Measurements from ENCODE around the gene MOB3B. TPM values are rescaled to one million over a fixed set of nuclear protein-coding genes. Genes with fewer than 3 reads are reported as not detected.

Gene MOB3B
- total RNA-seq, 2 donors from 2014 or later: 1.2 to 1.6 TPM

DNA sequence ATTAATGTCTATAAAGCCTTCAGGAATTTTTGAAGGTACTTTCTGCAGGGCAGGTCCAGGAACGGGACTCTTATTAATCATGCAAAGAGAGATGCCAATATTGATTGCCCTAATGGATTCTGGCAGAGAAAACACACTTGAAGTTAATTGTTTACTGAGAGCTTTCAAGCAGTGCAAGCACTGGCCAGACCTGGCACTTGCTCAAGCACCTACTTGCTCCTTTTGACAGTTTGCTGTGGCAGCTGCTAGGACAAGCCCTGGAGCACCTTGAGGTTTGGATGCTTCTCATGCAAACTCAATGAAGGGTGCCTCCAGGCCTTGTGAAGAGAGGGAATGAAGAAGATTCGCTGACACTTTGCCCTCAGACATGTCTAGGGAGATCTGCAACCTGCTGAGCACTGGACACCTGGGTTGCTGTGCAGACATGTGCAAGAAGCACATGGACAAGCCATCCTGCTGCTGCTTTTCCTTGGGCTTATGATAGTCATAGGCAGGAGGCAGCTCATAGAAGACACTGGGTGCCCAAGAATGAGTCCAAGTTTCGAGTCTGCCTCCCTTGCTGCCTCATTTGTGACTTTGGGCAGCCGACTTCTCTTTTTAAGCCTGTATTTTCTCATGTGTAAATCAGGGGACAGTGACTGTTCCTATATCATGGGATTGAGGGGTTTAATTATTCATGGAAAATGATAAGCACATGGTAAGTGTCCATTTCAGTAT, 143.8 kb downstream of the MOB3B start:
- no peak for DNase-seq
- ATAC-seq: no peak
- intact Hi-C loops (cut with DNase I): no loop called here

DNA sequence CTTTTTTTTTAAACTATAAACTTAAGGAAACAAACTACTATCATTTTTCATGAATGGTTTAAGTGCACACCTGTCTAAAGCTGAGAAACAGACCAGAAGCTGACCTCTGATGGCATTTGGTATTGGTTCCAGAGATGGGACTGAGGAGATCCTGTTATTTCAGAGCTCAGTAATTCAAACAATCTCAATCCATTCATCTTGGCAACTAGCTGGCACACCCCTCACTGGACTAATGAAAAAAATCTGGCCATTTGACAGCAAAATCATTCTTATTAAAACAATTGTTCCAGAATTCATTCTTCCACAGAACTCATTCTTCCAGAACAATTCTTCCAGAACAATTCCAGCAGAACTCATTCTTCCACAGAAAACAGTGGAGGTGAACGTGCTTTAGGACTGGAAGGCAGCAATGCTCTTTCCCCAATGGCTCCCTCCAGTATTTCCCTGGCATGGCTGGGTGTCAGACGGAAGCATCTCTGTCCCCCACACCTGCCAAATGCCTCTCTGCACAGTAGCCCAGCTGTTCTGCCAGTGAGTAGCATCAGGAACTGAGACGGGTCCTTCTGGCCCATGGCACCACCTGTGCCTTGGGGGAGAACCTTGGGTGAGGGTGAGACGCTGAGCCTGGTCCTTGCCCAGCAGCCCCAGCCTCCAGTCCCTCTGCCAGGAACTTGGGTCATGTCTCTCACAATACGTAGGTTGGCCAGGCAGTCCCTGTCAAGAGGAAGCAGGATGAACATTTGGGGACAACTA, 145.2 kb downstream of the MOB3B start:
- DNase-seq (no peak), ATAC-seq (no peak)
- intact Hi-C loops (cut with DNase I): no loop called here

DNA sequence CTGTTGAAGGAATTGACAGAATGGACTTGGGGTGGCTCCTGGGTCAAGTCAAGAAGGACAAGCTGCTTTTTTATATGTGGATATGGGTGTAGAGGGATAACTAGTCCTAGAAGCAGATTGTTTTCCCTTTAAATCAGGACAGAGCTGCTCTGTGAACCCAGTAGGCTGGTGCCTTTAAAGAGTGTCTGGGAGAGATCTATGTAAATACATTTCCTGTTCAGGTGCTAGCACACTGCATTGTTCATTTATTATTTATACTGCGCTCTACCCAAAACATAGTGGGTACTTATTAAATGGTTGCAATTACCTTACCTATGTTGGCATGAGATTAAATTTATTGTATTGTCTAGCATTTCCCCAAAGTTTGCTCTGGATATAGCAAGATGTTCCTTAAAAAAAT, 146.1 kb downstream of the MOB3B start:
- DNase-seq: no peak
- intact Hi-C loops (cut with DNase I): no loop called here
- no peak for ATAC-seq

DNA sequence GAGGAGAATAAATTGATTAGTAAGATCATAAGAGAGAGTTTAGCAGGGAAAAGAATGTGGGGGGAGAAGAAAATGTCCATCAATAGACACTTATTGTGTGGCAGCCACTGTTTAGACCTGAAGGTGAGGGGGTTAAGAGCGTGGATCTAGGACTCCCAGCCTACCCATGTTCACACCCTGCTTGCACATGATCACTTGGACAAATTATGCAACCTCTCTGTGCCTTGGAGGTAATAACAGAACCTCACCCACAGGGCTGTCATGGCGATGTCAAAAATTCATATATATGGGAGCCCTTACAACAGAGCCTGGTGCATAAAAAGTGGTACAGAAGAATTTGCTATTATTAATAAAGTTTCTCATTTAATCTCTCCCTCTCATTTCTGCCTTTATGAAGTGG, 146.6 kb downstream of the MOB3B start:
- ATAC-seq (no peak), DNase-seq (no peak)
- intact Hi-C loops (cut with DNase I): no loop called here

DNA sequence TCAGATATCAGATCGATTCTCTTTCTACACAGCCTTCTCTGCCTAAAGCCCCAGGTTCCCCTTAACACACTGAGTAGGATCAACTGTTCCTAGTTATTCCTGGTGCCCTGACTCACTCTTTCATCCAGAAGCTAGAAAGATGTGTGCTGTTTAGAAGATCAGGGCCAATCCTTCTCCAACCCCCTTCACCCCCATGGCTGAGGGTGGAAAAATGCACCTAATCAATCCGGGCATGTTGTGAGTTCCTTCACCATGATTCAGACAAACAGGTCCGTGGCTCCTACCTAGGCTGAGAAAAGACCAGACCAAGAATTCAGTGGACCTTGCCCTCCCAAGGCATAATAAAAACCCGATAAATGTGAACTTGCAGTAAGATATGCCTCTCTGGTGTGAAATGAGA, 147.3 kb downstream of the MOB3B start:
- intact Hi-C loops (cut with DNase I): no loop called here
- DNase-seq (no peak), ATAC-seq (no peak)

DNA sequence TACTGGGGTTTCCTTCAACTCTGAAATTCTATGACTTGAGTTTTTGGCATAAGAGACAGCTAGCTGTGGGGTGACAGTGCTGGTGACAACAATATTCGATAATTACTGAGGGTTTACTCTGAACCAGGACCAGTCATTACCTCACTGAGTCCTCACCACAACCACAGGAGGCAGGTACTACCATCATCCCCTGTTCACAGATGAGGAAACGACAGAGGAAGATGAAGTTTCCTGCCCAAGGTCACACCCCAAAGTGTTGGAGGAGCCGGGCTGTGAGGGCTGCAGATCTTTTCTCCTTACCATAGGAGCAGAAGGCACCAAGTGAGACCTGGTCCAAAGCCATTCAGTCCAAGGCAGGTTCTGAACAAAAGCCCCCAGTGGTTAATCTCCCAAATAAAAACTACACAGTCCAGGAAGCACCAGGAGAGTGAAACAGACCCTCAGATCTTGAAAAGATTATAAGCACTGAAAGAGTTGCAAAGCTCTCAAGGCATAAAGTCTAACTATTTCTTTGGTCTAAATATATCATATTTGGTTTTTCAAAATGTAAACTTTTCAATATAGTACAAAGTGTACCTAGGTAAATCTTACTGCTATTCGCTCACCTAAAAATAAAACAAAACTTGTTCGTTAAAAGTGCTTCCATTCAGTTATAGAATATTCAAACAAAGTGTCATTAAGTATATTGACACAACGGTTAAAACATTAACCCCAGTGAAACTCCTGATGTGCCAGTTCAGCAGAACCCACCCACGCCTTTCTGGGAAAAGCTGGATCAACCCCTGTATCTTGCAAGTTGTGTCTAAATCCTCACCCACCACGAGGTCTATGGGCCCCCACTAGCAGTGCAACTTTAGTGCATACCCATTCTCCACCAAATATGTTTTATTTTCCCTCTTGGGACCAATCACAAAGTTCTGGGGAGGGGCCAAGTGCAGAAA, 150.0 kb downstream of the MOB3B start:
- intact Hi-C loops (cut with DNase I): no loop called here
- ATAC-seq (no peak), DNase-seq (no peak)

DNA sequence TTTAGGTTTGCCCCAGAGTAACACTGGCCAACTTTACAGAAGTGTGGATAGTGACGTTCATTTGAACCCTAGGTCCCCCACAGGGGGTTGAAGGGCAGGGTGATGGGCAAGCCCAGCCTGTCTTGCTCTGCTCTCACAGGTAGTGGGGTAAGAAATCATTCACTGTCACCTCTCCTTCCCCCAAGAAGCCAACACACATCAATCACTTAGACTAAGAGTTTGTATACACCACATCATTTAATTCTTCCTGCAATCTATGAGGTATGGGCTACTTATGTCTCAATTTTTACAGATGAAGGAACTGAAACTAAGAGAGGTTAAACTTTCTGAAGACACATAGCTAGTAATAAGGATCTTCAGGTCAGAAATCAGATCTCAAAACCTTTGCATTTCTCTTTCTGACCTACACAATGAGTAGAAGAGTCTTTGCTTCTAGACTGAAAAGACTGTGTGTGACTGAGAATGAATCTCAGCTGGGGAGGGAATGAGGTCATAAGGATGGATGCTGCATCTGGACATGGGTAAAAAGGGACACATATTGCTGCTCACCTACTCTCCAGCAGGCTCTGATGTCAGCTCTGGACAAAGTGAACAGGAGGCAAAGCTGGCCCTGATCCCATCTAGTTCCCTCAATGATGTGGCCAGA, 151.7 kb downstream of the MOB3B start:
- DNase-seq (no peak), ATAC-seq (no peak)
- intact Hi-C loops (cut with DNase I): no loop called here

DNA sequence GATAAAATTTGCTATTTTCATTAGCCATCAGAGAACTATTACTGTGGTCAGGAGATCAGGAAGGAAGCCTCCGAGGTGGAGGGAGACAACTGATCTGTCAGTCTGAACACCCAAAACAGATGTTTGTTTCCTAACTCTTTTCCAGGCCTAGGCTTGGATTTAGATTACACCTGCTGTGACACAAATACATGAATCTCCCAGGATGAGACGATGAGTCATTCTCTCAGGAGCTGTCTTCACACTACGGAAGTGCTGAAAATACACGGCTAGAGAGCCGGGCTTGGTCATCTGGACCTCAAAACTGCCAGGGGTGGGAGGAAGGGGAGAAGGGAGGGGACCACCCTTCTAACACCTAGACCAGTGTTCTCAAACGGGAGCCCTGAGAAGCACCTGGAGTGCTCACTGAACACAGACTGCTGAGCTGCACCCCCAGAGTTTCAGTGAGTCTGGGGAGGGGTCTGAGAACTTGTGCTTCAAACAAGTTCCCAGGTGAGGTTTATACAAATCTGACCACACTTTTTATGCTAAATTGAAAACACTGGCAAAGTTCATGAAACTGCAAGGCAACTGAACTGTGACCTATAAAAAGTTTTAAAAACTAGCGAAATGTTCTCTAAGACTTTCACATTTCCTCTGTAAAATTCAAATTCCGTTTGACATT, 152.3 kb downstream of the MOB3B start:
- DNase-seq (no peak), ATAC-seq (peak in 1 of 2 donors; percentile 22)
- intact Hi-C loops (cut with DNase I): no loop called here

DNA sequence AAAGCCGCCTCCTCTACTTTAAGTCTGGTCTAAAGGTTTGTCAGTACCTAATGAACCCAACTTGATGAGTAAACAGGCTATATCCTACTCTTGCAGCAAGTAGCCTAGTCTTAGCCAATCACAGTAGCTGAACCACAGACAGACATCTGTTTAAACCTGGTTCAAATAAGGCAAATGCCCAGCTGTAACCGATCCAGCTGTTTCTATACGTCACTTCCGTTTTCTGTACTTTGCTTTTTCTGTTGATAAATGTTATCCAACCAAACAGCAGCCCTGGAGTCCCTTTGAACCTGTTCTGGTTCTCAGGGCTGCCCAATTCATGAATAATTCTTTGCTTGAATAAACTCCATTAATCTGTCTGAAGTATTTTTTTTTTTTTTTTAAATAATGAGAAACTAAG, 155.8 kb downstream of the MOB3B start:
- no peak for ATAC-seq
- intact Hi-C loops (cut with DNase I): no loop called here
- no peak for DNase-seq

DNA sequence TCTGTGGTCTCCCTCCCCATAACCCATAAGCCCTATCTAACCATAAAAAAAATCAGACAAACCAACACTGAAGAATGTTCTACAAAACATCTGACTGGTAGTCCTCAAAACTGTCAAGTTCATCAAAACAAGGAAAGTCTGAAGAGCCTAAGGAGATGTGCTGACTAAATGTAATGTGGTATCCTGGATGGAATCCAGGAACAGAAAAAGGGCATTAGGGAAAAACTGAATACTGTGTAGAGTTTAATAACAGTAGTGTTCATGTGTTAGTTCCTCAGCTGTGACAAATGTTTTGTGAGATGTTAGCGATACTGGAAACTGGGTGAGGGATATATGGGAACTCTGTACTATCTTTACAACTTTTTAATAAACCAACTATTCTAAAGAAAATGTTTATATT, 157.0 kb downstream of the MOB3B start:
- intact Hi-C loops (cut with DNase I): no loop called here
- DNase-seq: no peak
- ATAC-seq: no peak

DNA sequence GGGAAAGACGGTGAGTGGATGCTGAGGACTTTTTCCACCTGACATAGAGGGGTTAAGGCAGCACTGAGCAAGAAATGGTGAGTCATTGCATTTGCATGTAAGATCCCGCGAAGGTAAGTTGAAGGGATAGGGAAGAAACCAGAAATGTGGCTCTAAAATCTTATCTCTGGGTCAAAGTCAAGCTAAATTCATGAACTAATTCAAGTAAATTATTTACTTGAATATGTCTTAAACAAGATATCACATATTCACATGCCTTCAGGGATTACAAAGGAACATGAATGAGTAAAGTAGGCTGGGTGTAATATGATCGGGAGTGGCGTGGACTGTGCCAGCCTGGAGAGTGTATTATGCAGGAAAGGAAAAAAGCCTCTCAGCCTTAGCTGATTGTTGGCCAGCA, 158.2 kb downstream of the MOB3B start:
- ATAC-seq (peak in 1 of 2 donors; percentile 55), DNase-seq (no peak)
- intact Hi-C loops (cut with DNase I): no loop called here

DNA sequence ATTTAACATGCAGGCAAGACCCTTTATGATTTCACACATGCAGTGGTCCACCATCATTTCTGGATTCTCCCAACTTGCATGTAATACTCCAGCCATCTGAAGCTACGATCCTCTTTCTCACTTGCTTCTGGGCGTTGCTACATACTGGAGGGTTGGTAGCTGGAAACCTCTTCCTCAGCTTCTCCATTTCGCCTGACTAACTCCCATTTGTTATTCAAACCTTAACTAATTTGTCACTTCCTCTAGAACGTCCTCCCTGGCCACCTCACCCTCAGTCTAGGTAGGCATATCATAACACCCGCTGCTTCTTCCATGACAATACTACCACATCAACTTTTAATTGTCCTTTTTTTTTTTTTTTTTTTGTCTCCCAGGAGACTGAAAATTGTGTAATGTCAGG, 160.0 kb downstream of the MOB3B start:
- no peak for DNase-seq
- ATAC-seq: no peak
- intact Hi-C loops (cut with DNase I): no loop called here

DNA sequence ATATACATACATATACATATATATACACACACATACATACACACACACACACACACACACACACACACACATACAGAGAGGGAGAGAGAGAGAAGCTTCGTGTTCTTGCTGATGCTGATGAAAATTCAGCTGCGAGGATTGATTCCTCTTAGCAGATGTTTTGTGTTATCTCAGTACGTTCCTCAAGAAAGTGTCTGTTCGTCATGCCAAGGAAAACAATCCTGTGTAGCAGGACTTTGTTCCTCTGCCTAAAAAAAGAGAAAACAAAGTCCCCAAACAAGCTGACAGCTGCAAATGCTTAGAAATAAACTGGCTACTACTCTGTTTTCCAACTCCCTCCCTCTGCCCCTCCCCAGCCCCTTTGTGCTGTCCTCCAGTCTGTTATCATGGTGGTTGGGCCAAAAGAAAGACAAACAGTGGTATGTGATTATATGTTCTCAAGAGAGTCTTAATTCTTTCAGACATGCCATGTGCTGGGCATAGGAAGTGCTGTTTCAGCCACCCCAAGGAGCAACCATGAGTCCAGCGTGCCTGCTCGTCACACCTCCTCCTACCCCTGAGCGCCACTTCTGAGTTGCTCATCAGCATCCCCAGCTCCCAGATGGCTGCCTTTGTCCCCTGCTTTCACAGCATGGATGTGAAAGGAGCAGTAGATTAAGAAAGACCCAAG, 161.2 kb downstream of the MOB3B start:
- no peak for DNase-seq

DNA sequence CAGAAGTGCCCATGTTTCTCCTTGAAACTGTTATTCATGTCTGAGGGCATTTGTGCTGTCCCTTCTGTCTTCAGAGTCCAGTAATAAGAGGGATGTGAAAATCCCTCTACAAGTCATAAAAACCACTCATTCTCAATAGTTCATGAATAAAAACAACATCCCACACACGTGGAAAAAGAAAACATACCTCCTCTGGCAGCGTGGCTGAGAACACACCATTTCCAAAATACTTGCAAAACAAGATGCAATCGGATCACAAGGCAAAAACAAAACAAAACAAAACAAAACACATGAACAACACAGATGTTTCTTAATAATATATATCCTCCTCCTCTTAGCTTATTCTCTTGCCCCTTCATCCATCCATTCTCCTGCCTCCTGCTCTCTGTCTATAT, 161.7 kb downstream of the MOB3B start:
- DNase-seq (no peak), ATAC-seq (no peak)
- intact Hi-C loops (cut with DNase I): no loop called here

More for the DNA sequence above, 161.2 kb downstream of the MOB3B start:
- intact Hi-C loops (cut with DNase I): no loop called here
- peak; percentile 41 to 75 for ATAC-seq

DNA sequence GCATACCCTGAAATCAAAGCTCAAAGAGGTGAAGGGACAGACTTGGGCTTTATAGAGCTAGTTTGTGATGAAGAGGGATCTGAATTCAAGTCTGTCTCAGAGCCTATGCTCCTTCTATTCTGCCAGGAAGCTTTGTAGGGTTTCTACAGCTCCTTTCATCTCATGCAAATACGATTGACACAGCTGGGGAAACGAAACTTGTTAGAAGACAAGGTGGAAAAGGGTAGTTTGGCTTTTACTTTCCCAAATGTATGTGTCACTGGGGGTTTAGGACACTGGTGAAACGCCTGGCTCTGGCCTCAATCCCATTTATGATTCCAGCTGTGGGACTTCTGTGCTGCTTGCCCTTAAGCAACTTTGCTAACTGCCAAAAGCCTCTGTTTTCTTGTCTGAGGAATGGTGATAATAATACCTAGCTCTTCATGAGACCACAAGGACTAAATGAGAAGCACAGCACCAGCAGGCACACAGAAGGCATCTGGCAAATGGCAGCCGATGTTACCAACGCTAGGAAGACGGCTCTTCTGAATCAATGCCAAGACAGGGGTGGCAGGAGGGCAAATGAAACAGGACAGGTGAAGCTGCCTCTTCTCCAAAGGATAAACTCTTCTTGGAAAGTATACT, 162.3 kb downstream of the MOB3B start:
- DNase-seq: no peak
- ATAC-seq: no peak
- intact Hi-C loops (cut with DNase I): no loop called here

DNA sequence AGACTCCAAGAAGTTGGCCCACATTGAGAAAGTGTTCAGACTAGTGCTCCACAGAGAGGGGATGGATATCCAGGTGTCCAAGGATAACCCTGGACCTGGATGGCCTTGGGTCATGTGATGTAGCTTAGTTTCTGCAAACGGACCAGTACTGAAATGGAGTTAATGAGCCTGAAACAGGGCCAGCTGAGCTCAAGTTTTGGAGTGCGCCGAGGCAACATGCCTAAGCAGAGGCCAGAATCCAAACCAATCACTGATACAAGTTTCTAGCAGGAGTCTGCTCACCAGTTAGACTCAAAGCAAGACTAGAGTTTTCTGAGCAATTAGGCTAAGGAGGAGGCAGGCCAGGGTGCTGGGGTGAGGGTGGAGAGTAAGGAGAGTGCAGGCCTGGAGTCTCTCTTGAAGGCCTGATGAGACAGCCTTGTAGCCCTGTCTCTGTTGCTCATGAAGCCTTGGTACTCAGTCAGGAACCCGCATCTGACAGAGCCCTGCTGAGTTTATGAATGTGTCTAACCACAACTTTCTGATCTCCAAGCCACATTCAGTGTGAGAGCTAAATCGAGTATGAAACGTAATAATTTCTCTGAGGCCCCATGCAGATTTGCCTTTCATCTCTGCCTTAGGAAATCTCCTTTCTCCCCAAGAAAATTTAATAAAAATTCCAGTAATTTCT, 163.8 kb downstream of the MOB3B start:
- ATAC-seq (peak in 1 of 2 donors; percentile 39), DNase-seq (no peak)
- intact Hi-C loops (cut with DNase I): no loop called here

DNA sequence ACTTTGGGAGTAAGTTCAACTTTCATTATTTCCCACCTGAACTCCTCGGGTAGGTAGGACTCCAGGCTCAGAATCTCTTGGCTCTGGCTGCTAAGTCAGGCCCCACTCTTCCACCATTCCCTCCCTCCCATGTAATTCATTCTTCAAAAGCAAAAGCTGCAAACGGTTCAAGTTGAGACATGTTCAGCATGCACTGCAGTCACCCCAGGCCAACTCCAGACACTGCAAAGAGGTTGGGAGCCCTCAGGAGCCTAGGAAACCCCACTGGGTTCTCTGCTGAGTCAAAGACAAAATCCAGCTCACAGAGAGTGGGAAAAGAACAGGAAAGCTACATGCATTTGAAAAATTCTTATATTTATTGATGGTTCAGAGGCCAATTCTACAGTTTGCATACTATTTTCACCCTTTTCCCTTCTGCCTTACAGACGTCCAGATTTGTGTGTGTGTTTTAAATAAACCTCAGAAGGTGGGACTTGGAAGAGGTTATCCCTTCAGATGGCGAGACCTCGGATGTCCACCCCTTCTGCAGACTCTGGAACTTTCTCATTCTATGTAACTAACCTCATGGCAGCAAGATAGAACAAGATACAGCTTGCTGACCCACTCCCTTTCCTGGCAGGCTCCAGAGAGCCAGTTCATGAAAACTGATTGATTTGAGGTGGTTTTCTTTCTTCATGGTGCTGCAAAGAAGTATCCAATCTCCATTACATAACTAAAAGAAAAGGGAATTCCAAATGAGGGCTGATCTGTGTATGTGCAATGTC, 167.0 kb downstream of the MOB3B start:
- DNase-seq (no peak), ATAC-seq (no peak)
- intact Hi-C loops (cut with DNase I): no loop called here

All from left cardiac atrium (tissue), 4 donors.